ENCODE results near the gene TMOD3.
"Not testable (repeated sequence)": the region's sequence is repeated elsewhere in the genome, so short reads cannot be mapped to it uniquely, and the experiment has no call there.

Gene TMOD3

GRCh38 chr15:51829376-51830275, at the start of gene TMOD3:
Gene TMOD3 (plus strand): TSS chr15:51829653. CDS start chr15:51862885, 33,232 bp downstream.
- DNase-seq (ENCODE audit: extremely low read depth in 1 of 2, low read depth in 1 of 2): peak; percentile 80 to 87

GRCh38 chr15:51780636-51781035, 48.8 kb upstream of the TMOD3 start:
- DNase-seq (ENCODE audit: extremely low read depth in 1 of 2, low read depth in 1 of 2): no peak

GRCh38 chr15:51781506-51781905, 47.9 kb upstream of the TMOD3 start:
- DNase-seq (ENCODE audit: extremely low read depth in 1 of 2, low read depth in 1 of 2): no peak

GRCh38 chr15:51782357-51782896, 47.0 kb upstream of the TMOD3 start:
- no peak for DNase-seq (ENCODE audit: extremely low read depth in 1 of 2, low read depth in 1 of 2)

- no peak for DNase-seq (ENCODE audit: extremely low read depth in 1 of 2, low read depth in 1 of 2)
Measured at GRCh38 chr15:51783967-51784366, 45.5 kb upstream of the TMOD3 start.

GRCh38 chr15:51787130-51787529, 42.3 kb upstream of the TMOD3 start:
- DNase-seq (ENCODE audit: extremely low read depth in 1 of 2, low read depth in 1 of 2): not testable (repeated sequence)

- DNase-seq (ENCODE audit: extremely low read depth in 1 of 2, low read depth in 1 of 2): not testable (repeated sequence)
Measured at GRCh38 chr15:51792474-51792873, 37.0 kb upstream of the TMOD3 start.

GRCh38 chr15:51793521-51794305, 35.7 kb upstream of the TMOD3 start:
- DNase-seq (ENCODE audit: extremely low read depth in 1 of 2, low read depth in 1 of 2): no peak

GRCh38 chr15:51796847-51797401, 32.5 kb upstream of the TMOD3 start:
- DNase-seq (ENCODE audit: extremely low read depth in 1 of 2, low read depth in 1 of 2): no peak

- no peak for DNase-seq (ENCODE audit: extremely low read depth in 1 of 2, low read depth in 1 of 2)
Measured at GRCh38 chr15:51798281-51798680, 31.2 kb upstream of the TMOD3 start.

GRCh38 chr15:51799282-51800252, 29.9 kb upstream of the TMOD3 start:
- DNase-seq (ENCODE audit: extremely low read depth in 1 of 2, low read depth in 1 of 2): no peak

- DNase-seq (ENCODE audit: extremely low read depth in 1 of 2, low read depth in 1 of 2): no peak
Measured at GRCh38 chr15:51801391-51801835, 28.0 kb upstream of the TMOD3 start.

- DNase-seq (ENCODE audit: extremely low read depth in 1 of 2, low read depth in 1 of 2): no peak
Measured at GRCh38 chr15:51802593-51802992, 26.9 kb upstream of the TMOD3 start.

GRCh38 chr15:51803965-51804364, 25.5 kb upstream of the TMOD3 start:
- no peak for DNase-seq (ENCODE audit: extremely low read depth in 1 of 2, low read depth in 1 of 2)

GRCh38 chr15:51806123-51806522, 23.3 kb upstream of the TMOD3 start:
- no peak for DNase-seq (ENCODE audit: extremely low read depth in 1 of 2, low read depth in 1 of 2)

GRCh38 chr15:51809457-51809856, 20.0 kb upstream of the TMOD3 start:
- DNase-seq (ENCODE audit: extremely low read depth in 1 of 2, low read depth in 1 of 2): no peak

- DNase-seq (ENCODE audit: extremely low read depth in 1 of 2, low read depth in 1 of 2): no peak
Measured at GRCh38 chr15:51812598-51812997, 16.9 kb upstream of the TMOD3 start.

GRCh38 chr15:51814606-51815005, 14.8 kb upstream of the TMOD3 start:
- DNase-seq (ENCODE audit: extremely low read depth in 1 of 2, low read depth in 1 of 2): no peak

- no peak for DNase-seq (ENCODE audit: extremely low read depth in 1 of 2, low read depth in 1 of 2)
Measured at GRCh38 chr15:51816611-51817010, 12.8 kb upstream of the TMOD3 start.

- DNase-seq (ENCODE audit: extremely low read depth in 1 of 2, low read depth in 1 of 2): no peak
Measured at GRCh38 chr15:51818150-51818549, 11.3 kb upstream of the TMOD3 start.

All from stimulated activated CD8-positive, alpha-beta memory T cell treated with anti-CD3 and anti-CD28 coated beads, Interleukin-7, amount 100 ng/mL, for 48 hours (primary cell).